Measurements from ENCODE around the gene TNNC2.
"Not testable (repeated sequence)": the region's sequence is repeated elsewhere in the genome, so short reads cannot be mapped to it uniquely, and the experiment has no call there.

Gene TNNC2

DNA sequence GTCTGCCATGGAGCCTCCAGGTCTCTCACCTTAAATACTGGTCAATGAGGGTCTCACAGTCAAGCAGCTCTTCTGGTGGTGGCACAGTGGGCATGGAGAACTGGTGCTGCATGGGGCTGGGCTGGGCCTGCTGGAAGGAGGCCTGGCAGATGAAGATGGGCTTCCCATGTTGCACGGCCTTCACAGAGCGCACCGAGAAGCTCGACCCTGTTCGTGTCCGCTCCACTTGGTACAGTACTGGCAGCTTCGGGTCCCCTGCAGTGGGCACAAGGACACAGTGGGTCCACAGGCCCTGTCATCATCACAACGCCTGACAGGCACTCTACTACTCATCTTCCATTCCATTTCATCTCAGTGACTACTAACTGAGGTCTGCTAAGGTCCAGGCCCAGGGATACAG lies 21.3 kb upstream of the TNNC2 start:
- no peak for DNase-seq

DNA sequence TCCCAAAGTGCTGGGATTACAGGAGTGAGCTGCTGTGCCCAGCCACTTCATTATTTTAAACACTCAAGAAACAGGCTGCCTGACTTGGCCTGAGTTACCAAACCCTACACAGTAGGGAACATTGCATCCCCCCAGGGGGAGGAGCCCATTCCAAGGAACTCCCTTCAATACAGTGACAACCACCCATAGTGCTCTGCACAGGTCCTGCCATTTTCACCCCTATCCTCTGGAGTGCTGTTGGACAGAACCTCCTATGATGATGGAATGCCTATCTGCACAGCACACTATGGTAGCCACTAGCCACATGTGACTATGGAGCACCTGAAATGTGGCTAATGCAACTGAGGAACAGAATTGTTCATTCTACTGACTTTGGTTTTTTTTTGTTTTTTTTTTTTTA lies 18.3 kb upstream of the TNNC2 start:
- no peak for DNase-seq

DNA sequence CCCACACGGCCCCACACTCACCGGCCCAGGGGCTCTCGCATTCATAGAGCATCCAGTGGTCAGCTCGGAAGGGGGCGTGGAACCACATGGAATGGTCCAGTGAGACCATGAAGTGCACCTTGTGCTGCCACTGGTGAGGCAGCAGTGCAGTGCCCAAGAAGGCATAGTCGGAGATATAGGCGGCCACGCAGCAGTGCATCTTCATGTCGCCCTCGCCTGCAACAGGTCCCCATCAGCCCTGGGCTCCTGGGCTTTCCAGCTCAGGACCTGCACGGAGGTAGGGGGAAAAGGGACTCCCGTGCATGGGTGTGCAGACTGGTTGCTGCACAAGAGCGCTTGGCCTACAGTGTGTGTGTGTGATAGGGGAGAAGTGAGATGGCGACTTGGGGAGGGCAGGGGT lies 16.4 kb upstream of the TNNC2 start:
- DNase-seq = no peak

DNA sequence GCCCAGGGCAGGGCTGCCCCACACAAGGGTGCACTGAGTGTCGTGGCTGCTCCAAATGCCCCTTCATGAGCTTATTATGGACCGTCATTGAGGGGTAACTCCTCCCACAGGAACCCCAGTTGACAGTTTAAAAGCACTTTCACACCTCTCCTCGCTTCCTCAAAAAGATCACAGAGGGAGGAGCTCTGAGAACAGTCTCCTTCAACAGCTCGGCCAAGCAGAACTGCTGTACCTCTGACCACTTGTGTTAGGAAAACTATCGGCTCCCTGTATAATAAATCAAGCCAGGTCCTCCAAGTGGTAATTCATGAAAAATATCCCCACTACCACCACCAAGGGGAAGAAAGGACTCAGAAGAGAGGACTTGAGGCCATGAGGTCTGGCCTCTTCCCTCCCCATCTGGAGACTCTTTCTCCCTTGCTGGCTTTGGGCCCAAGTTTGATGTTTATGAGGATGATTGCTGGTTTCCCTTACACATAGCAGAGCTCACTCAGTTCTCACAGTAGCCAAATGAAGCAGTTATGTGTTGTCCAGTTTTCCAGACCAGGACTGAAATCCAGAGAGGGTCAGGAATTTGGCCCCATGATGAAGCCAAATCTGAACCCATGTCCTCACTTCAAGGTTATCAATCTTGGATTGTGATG lies 15.2 kb upstream of the TNNC2 start:
- no peak for DNase-seq

DNA sequence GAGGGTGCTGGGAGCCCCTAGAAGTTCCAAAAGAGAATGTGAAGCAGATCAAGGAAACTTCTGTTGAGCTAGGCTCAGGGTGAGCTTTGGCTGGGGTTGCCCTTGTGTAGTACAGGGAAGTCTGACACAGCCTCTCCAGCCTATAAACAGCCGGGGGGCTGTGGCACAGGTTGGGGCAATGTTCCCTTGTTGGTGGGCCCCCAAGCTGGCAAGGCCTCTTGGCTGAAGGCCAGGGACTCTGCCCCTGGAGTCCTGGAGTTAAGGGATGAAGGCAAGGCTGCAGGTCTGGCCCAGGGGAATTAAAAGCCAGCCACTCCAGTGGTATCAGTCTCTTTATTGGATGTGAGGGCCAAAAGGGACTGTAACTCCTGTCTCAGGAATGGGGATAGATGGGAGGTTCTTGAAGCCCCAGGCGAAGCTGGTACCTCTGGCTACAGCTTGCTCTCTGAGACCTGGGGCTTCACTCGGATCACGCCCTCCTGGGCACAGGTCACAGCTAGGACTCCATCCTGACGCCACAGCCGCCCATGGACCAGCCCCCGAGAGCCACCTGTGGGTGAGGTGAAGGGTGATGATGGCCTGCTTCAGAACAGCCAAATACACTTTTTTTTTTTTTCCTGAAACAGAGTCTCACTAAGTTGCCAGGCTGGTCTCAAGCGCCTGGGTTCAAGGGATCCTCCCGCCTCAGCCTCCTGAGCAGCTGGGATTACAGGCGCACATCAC lies 14.5 kb upstream of the TNNC2 start:
- no peak for DNase-seq

DNA sequence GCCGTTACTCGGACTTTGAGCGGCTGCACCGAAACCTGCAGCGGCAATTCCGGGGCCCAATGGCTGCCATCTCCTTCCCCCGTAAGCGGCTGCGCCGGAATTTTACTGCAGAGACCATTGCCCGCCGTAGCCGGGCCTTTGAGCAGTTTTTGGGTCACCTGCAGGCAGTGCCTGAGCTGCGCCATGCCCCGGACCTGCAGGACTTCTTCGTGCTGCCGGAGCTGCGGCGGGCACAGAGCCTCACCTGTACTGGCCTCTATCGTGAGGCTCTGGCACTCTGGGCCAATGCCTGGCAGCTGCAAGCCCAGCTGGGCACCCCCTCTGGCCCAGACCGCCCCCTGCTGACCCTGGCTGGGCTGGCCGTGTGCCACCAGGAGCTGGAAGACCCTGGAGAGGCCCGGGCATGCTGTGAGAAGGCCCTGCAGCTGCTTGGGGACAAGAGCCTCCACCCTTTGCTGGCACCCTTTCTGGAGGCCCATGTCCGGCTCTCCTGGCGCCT lies 13.6 kb upstream of the TNNC2 start:
- DNase-seq = no peak

DNA sequence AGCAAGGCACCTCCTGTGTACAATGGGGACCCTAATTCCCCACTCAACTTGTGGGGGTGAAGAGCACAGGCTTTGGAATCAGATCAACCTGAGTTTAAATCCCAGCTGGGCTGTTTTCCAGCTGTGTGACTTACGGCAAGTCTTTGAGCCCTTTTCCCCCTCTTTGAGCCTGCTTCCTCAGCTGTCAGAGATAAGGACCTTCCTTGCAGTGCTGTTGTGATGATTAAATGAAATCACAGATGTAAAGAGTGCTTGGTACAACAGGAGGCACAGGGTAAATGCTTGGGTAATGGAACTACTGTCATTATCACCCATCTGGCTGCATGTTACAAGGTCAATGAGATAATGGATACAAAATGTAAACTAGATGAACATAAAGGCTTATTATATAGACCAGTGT lies 9.7 kb upstream of the TNNC2 start:
- no peak for DNase-seq

DNA sequence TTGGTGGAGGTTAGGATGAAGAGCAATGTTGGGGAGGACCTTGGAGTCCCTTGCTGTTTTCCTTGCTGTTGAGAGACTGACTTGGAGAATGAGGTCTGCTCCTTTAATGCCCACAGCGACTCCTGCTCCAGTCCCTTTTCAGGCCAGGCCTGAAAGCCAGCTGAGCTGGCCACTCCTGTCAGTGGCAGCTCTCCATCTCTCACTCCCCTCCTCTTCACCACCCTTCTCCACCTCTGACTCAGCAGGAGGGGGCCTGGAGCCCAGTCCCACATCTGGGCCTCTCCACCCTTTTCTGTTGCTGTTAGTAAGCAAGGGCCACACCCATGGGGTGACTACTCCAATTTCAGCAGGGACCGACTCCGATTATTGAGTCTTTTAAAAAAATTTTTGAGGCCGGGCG lies 8.7 kb upstream of the TNNC2 start:
- DNase-seq = no peak

DNA sequence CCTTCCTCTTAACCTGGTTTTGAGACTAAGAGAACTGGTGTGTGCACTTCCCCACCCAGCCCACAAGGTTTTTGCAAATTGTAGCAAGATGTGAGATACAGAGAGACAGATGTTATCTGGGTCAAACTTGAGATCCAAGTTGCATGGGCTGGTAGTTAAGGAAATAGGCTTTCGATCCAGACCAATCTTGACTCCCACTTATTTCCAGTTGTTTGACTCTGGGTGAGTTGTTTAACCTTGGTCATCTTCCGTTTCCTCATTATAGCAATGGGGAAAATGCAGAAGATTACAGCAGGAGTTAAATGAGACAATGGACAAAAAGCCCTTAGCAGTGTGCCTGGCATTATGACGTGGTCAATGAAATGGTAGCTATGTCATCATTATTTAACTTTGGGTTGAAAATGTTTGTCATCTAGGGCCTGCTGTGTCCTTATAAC lies 8.2 kb upstream of the TNNC2 start:
- no peak for DNase-seq

DNA sequence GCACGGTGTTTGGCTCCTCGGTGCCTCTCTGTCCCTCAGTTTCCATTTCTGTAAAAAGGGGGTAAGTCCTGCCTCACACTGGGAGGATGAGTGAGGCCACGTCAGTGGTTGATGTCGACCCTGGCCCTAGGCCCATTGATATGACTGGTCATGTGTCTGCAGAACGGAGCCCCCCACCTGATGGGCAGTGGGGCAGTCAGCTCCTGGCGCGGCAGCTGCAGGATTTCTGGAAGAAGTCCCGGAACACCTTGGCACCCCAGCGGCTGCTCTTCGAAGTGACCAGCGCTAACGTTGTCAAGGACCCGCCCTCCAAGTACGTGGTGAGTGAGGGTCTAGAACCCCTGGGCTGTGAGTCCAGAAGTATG lies 7.7 kb upstream of the TNNC2 start:
- DNase-seq = no peak

DNA sequence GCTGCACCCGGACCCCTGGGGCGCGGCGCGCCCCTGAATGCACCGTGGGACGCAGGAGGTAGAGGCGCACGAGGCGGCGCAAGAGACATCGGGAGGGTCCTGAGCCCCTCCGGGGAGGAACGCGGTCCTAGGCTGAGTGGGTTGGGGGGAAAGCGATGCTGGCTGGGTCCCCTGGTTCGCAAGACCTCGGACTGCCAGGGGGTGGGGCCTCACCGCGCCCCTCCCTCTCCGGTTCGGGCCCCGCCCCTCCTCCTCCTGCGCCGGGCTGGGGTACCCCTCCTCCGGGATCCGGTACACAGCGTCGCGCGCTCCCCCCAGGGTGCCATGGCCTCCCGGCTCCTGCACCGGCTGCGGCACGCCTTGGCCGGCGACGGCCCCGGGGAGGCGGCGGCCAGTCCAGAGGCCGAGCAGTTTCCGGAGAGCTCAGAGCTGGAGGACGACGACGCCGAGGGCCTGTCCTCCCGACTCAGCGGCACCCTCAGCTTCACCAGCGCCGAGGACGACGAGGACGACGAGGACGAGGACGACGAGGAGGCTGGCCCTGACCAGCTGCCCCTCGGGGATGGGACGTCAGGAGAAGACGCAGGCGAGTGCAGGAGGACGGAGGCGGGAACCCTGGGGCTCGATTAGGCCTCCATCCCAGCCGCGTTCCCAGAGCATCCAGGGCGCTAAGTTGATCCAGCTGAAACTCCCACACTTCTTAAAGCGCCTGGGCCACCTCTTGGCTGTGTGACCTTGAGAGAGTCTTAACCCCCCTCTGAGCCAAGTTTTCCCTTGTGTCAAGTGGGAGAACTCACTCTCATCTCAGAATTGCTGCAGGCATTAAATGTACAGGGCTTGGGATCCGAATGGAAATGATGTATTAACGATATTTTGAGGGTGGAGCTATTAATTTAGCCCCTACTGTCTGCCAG lies 7.0 kb upstream of the TNNC2 start:
- DNase-seq = peak; percentile 88

DNA sequence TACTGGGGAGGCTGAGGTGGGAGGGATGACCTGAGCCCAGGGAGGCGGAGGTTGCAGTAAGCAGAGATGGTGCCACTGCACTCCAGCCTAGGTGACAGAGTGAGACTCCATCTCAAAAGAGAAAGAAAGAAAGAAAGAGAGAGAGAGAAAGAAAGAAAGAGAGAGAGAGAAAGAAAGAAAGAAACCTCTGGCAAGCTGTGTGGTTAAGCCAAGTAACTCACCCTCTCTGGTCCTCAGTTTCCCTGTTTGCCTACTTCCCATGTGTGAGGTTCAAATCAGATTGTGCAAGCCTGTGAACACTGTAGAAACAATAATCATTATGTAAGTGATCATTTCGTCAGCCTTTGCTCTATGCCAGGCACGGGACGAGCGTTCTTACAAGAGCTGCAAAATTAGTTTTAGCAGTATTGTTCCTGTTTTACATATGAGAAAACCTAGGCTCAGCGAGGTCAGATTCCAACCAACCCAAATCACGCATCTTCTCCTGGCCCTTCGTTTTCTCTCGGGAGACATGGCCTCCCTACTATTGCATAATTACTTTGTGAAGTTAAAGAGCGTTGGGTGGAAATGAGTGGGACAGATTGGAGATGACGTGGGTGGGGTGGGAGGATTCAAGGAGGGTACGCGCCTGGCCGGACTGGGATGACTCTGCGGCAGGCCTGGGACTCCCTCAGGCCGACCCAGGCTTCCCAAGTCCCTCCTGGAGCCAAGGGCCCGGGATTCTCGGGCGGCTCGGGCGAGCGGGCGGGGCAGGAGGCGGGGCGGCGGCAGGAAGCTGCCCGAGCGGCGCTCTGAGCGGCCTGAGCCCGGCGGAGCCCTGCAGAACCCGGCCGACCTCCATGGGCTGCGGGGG lies 6.1 kb upstream of the TNNC2 start, which contains the start of gene SNX21:
Gene SNX21 (plus strand): TSS at position 770 of the 853 bp plus-strand sequence. CDS start 121 bp downstream, outside the sequence.
- peak; percentile 91 for DNase-seq

DNA sequence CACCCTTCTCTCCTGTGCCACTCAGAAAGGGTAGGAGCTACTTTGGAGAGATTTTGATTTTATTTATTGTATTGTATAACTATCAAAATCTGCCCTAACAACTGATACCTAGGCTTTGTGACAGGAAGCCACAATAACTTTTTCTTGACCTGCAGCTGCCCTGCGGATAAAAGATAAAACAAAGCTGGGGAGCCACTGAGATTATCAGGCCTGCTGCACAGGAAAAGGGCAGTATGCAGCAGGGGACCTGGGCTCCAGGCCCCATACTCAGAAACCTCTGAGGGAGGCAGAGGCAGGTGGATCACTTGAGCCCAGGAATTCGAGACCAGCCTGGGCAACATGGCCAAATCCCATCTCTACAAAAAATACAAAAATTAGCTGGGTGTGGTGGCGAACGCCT lies 5.5 kb upstream of the TNNC2 start:
- no peak for DNase-seq

DNA sequence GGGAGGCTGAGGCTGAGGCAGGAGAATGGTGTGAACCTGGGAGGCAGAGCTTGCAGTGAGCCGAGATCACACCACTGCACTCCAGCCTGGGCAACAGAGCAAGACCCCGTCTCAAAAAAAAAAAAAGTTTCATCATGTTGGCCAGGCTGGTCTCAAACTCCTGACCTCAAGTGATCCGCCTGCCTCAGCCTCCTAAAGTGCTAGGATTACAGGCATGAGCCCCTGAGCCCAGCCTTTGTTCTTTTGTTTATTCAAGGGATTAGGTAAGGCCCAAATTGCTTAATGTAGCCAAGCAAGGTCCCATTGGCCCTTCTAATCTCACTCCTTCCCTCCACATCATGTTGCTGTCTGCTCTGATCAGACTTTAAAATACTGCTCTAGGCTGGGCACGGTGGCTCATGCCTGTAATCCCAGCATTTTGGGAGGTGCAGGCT lies 2.6 kb upstream of the TNNC2 start:
- DNase-seq = not testable (repeated sequence)

DNA sequence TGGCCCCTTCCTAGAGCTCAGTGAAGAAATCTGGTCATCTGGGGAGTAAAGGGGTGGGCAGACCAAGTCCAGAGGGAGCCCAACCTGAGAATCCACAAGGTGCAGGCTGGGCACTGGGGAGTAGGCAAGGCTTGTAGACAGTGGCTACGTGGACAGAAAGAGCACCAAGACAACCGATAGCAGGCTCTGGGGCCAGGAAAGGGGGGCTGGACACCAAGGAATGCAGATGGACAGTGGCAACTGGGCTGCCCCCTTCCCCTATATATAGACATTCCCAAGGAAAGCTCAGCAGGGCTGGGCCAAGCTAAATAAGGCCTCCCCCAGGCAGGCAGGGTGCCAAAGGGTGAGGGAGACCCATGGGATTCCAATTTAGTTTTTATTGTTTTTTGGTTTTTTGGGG lies 1.5 kb upstream of the TNNC2 start:
- peak; percentile 82 for DNase-seq

DNA sequence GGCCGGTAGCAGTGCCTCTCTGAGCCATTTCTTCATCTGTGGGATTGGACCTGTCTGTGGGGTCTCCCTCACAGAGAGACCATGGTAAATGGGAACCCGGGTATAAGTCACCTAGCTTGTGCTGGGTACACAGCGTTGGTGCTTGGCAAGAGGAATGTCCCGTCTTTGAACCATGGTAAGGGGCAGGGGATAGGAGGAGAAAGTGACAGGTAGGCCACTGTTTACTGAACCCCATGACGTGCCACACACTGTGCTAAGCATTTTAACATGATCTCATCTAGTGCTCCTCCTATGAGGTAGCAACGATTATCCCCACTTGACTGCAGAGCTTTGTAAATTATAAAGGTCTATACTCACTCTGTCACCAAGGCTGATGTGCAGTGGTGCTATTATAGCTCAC lies 600 bp upstream of the TNNC2 start:
- DNase-seq = no peak

DNA sequence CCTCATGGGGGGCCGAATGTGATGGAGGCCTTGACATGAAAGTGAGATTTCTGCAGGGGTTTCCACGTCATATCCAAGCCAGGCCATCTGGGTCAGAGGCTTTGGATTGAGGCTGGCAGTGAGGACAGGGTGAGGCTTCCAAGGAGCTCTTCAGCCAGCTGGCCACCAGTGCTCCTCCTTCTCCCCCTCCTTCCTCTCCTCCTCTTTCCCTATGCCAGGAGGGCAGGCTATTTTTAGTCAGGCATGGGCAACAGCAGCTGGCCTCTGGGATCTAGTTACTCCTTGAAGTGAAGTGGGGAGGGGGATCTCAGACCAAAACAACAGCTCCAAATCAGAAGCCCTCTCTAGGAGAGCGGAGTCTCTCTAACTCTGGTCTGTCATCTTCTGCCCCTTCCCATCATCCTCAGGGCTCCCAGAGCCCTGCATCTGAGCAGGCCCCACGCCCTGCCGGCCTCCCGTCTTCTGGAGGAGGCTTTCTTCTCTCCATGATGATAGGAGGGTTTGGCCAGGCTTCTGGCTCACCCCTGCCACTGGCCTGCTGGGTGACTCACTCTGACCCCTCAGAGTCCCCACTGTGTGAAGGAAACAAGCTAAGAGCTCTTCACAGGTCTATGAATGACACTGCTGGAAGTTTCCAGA lies 612 bp downstream of the TNNC2 start:
- peak; percentile 54 for DNase-seq

DNA sequence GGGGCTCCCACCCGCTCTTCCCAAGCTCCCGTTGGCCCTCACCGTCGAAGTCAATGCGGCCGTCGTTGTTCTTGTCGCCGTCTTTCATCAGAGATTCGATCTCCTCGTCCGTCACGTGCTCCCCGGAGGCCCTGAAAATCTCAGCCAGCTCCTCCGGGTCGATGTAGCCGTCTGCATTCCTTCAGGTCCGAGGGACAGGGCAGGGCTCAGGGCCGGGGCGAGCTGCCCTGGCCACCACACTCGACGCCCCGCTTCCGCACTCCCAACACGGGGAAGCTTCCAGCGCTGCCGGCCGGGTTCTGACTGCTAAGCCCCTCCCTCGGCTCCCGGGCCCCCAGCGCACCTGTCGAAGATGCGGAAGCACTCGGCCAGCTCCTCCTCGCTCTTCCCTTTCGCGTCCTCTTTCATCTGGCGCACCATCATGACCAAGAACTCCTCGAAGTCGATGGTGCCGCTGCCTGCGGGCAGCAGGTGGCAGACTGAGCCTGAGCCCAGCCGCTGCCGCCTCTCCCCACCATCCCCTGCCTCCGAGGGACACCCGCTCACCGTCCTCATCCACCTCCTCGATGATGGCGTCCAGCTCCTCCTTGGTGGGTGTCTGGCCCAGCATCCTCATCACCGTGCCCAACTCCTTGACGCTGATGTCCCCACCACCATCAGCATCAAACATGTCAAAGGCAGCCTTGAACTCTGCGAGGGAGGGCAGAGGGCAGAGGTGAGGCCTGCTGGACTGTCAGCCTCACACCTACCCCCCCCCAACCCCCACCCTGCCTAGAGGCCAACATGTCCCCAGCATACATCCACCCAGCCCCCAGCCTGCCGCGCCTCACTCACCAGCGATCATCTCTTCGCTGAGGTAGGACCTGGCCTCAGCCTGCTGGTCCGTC lies 2.9 kb downstream of the TNNC2 start:
- peak; percentile 49 for DNase-seq

DNA sequence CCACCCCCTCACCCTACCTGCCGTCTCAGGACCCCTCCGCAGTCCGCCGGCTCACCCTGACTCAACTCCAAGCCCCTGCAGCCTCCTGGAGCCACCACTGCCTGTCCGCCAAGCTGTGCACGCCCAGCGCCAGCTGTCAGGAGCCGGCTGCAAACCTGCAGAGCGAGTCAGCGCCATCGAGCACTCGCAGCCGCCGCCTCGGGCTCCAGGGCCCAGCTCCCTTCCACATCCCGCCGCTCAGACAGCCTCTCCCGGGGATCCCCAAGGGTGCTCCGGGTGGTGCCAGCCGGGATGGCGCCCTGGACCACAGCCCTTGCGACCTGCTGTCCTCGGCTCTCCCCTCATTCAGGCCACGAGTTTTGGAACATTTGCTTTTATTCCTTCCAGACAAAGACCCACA lies 4.3 kb downstream of the TNNC2 start:
- DNase-seq = no peak

DNA sequence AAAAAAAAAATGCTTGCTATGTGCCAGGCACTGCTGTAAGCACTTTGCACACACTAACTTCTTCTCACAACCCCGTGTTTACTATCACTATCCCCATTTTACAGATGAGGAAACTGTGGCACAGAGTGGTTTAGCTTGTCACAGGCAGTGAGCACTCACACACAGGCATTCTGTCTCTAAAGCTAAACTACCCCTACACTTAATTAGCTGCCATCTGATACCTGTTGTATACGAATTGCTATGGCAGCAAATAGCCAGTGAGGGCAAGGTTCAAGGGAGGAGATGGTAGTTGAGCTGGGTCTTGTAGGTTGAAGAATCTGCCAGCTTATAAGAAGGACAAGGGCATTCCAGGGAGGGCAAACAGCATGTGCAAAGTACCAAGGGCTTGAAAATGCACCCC lies 5.2 kb downstream of the TNNC2 start:
- DNase-seq = no peak

DNA sequence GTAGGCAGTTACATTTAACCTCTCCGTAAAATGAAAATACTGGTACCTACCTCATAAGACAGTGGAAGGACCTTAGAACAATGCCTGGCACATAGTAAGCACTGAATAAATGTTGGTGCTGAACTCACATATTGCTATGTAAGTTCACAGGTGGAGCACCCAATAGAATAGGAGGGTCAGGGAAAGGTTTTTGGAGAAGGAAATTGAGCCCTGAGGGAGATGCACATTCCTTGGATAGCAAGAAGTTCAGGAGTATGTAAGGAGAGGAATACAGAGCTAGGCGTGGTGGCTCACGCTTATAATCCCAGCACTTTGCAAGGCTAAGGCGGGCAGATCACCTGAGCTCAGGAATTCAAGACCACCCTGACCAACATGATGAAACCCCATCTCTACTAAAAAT lies 7.6 kb downstream of the TNNC2 start:
- no peak for DNase-seq
